Measurements from ENCODE around the gene BACE2. TPM values are rescaled to one million over a fixed set of nuclear protein-coding genes. Genes with fewer than 3 reads are reported as not detected.
"Not testable (repeated sequence)": the region's sequence is repeated elsewhere in the genome, so short reads cannot be mapped to it uniquely, and the experiment has no call there.

The BACE2 gene
- polyA plus RNA-seq, 3 donors = 25.3 to 28.6 (median 27.5) TPM

DNA sequence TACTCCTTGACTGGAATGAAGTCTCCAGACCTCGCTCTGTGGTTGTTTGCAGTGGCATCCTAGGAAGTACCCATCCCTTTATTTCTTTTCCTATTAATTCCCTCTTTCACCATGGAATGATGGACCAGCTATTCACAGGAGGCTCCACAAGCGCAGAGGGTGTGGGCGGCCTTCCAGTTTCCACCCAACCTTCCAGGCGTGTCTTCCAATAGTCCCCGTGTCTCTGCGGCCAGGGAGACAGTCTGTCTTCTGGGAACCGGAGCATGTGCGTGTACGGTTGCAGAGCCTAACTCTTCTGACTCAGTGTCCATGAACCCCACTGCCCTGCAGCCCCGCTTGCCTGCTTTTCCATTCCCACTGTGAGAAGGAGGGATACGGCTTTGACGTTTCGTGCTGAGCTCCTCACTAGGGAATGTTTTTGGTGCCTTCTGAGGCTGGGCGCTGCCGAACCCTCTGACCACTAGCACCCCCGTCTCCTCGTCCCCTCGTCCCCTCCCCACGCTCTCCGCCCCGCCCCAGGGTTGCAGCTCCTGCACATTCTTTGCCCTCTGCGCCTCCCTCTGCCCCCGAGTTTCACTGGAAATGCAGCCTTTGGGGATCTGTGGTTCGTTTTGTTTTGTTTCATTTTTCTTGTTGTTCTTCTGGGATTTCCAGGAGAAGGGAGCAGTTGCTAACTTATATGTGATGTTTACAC lies 122.3 kb downstream of the BACE2 start:
- DNase-seq (ENCODE audit: extremely low read depth in 1 of 11, low read depth in 9 of 11, low spot score in 4 of 11) = no peak

- no peak for DNase-seq (ENCODE audit: extremely low read depth in 1 of 11, low read depth in 9 of 11, low spot score in 4 of 11)
Measured at GRCh38 chr21:41294548-41295231, 126.7 kb downstream of the BACE2 start.

DNA sequence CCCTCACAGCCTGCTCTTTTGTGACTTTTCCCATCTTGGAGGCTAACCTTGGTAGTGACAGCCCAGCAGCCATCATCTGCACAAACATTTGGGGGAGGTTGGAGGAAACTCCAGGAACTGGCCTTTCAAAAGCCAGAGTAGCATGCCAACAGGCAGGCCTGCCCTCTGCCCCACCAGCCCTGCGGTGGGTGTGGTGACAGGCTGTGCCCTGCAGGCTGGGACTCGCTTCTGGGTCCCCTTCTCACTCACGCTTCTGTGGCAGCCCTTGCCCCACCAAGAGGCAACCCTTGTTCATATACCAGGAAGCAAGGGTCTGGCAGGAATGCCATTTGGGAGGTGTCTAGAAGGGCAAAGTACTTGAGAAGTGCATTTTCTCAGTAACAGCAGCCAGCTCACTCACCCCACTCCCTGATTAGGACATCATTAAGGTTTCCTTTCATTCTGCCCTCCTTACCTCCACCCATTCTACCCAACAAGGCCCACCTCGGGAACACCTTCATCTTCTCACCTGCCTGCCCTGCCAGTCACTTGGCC lies 127.8 kb downstream of the BACE2 start:
- DNase-seq (ENCODE audit: extremely low read depth in 1 of 11, low read depth in 9 of 11, low spot score in 4 of 11) = no peak

- DNase-seq (ENCODE audit: extremely low read depth in 1 of 11, low read depth in 9 of 11, low spot score in 4 of 11) = no peak
Measured at GRCh38 chr21:41302976-41303375, 135.0 kb downstream of the BACE2 start.

DNA sequence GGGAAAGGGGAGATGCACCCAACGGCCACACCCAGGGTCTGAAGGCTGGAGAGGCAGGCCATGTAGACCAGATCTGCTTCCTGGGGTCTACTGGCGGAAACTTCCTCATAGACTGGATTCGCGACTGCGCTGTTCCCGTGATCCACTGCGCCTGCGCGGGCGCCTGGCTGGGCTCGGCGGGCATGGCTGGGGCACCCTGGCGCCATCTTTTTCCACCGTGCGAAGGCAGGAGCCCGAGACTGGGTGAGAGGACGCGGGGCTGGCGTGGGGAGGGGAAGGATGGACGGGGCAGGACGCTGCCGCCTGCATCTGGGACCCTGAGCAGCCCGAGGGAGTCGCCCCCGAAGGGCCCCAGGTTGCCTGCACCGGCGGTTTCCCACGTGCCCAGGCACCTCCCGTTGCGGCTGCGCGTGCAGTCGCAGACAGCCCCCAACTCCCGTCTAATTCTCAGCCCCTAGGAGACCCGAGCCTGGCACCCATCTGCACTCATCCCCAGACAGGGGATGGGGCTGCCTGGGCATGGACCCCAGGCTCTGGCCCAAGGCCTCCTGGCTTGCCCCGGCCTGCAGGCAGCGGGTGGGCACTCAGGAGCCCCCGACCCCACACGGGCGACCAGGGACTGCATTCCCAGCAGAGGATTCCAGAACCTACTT lies 136.2 kb downstream of the BACE2 start:
- DNase-seq (ENCODE audit: extremely low read depth in 1 of 11, low read depth in 9 of 11, low spot score in 4 of 11) = no peak

GRCh38 chr21:41307219-41307618 lies 139.3 kb downstream of the BACE2 start:
- DNase-seq (ENCODE audit: extremely low read depth in 1 of 11, low read depth in 9 of 11, low spot score in 4 of 11) = no peak

DNA sequence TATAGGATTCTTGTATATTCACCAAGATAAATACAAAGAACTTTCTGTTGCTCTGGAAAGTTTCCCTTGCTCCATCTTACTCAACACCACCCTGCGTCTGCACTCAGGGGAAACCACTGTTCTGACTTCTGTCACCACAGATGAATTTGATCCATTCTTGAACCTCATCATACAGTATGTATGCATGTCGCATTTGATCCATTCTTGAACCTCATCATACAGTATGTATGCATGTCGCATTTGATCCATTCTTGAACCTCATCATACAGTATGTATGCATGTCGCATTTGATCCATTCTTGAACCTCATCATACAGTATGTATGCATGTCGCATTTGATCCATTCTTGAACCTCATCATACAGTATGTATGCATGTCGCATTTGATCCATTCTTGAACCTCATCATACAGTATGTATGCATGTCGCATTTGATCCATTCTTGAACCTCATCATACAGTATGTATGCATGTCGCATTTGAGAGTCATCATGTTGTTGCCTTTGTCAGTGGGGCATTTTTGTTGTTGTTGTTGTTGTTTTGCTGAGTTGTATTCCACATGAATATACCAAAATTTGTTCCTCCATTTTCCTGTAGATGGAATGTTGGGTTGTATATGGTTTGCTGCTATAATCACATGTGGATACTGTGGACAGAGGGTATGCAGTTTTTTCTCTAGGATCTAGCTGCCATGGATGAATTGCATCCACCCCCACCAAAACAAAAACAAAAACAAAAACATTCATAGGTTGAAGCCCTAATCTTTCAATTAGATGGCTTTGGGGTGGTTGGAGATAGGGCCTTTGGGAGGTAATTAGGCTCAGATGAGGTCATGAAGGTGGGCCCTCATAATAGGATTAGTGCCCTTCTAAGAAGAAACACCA lies 145.6 kb downstream of the BACE2 start:
- not testable (repeated sequence) for DNase-seq (ENCODE audit: extremely low read depth in 1 of 11, low read depth in 9 of 11, low spot score in 4 of 11)

- no peak for DNase-seq (ENCODE audit: extremely low read depth in 1 of 11, low read depth in 9 of 11, low spot score in 4 of 11)
Measured at GRCh38 chr21:41315726-41316125, 147.8 kb downstream of the BACE2 start.

DNA sequence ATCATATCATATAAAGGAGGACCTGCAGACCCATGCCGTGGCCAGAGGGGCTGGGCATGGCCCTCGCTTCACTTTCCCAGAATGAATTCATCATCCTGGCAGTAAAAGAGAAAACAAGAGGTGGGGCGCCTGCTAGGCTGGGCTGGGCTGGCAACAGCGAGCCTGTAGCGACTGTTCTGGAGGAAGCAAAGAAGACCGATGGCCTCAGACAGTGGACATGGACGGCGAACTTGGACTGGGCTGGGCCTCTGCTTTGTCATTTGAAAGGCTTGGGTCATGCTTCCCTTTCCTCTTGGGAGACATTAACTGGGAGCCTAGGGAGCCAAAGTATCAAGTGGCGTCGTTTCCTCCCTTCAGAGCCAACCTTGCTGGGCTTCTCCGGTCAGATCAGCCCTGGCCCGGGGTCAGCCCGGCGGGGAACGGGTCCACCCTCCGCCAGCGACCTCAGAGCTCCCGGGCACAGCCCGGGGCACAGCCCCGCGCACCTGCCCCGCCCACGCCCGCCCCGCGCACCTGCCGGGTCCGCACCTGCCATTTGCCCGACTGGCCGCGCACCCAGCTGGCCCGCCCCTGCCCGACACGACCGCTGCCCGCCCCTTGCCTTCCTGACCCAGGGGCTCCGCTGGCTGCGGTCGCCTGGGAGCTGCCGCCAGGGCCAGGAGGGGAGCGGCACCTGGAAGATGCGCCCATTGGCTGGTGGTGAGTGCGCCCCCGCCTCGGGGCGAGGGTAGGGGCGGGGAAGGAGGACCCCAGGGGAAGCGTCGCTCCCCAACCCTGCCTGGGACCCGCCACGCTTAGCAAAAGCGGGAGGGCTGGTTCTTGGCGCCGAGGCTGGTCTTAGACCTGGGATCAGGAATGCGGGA lies 148.5 kb downstream of the BACE2 start, which contains the start of gene FAM3B:
FAM3B (plus strand) TSS at position 602 of the 863 bp plus-strand sequence; CDS start at position 681, 79 bp downstream.
- peak in 5 of 11 donors; percentile 13 to 32 (median 21) for DNase-seq (ENCODE audit: extremely low read depth in 1 of 11, low read depth in 9 of 11, low spot score in 4 of 11)

DNA sequence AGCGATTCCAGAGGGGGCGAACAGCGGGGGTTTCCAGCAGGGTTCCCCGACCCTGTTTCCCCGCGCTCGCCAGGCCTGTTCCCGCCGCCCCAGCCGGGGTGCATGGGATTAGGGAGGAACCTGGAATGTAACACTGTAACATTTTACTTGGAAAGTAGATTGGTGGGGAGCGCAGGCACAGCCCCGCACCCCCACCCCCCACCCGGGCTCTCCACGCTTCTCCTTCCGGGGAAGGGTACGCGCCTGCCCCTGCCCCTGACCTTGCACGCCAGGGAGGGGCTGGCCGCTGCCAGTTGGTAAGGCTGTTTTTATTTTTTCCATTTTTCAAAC lies 149.1 kb downstream of the BACE2 start:
- DNase-seq (ENCODE audit: extremely low read depth in 1 of 11, low read depth in 9 of 11, low spot score in 4 of 11) = peak in 1 of 11 donors; percentile 18

DNA sequence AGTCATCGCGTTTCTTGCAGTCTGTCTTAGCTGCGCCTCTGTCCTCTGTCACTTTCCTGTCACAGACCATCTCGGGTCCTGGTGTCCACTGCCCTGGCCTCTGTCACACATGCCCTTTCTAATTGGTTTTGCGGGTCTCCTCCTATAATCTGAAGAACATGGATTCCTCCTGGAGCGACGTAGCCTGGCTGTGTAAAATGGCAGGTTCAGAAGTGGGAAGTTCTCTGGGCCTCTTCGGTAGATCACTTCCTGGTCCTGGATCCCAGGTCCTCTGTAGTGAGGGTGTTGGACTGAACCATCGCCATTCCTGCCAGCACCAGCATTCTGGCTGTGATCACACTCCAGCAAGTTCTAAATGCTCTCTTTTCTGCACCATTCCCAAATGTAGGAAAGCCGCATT lies 149.5 kb downstream of the BACE2 start:
- no peak for DNase-seq (ENCODE audit: extremely low read depth in 1 of 11, low read depth in 9 of 11, low spot score in 4 of 11)

GRCh38 chr21:41318218-41318617 lies 150.3 kb downstream of the BACE2 start:
- DNase-seq (ENCODE audit: extremely low read depth in 1 of 11, low read depth in 9 of 11, low spot score in 4 of 11) = no peak

DNA sequence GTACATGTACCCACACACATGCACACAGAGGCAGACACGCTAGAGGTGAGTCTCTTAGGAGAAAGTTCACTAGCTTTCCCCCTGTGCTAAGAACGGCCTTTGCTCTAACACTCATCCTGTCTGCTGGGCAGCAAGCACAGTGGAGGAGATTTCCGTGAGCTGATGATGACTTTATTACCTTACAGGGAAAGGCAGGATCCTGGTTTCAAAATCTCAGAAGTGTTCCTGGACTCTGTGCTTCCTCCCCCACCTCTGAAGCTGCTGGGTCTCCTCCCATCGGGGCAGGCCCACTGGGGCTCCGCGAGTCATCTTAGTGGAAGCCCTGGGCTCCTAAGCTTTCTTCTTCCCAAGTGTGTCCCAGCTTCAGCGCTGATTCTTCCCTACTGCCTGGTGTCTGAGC lies 151.3 kb downstream of the BACE2 start:
- DNase-seq (ENCODE audit: extremely low read depth in 1 of 11, low read depth in 9 of 11, low spot score in 4 of 11) = no peak

- no peak for DNase-seq (ENCODE audit: extremely low read depth in 1 of 11, low read depth in 9 of 11, low spot score in 4 of 11)
Measured at GRCh38 chr21:41321211-41321907, 153.4 kb downstream of the BACE2 start.

- no peak for DNase-seq (ENCODE audit: extremely low read depth in 1 of 11, low read depth in 9 of 11, low spot score in 4 of 11)
Measured at GRCh38 chr21:41321908-41322495, 154.0 kb downstream of the BACE2 start.

DNA sequence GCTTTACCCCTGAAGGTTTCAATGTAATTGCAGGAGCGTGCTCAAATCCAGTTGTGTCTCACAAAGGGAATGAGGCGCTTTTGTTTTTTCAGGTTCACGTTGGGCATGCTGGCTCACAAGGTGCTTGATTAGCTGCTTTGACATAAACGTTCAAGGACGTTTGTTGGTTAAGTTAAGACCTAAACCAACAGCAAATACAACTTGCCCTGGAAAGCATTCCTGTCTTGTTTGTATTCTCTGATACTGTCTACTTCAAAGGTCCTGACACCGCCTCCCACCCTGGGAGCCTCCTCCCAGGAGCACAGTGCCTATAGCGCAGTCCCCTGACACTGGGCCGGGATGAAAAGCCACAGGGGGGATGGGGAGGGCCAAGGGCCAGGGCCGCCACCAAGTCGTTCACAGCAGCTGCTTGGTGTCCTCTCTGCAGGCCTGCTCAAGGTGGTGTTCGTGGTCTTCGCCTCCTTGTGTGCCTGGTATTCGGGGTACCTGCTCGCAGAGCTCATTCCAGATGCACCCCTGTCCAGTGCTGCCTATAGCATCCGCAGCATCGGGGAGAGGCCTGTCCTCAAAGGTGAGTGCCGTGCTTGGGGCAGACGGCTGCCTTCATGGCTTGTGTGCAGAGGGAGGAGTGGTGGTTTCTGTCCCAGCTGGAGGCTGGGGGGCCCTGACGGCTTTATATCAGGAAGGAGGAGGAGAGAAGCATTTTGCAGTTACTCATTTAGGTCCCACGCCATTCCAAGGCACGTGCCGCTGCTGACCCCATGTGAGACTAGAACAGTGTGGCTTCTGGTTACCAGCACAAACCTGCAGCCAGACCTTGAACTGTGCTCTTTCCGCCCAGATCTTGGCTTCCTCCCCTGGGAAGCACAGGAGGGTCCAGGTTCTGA lies 154.8 kb downstream of the BACE2 start:
- DNase-seq (ENCODE audit: extremely low read depth in 1 of 11, low read depth in 9 of 11, low spot score in 4 of 11) = no peak

All from renal cortex interstitium (tissue), 11 donors.